NCI-H2196 (cell line): ENCODE data around the gene MMP24OS.

Experiments
- DNase-seq: peaks from one replicate; lab custom pipeline; 2025; ENCODE audit not compliant: unreplicated experiment; lab: John Stamatoyannopoulos, UW

The MMP24OS gene

DNA sequence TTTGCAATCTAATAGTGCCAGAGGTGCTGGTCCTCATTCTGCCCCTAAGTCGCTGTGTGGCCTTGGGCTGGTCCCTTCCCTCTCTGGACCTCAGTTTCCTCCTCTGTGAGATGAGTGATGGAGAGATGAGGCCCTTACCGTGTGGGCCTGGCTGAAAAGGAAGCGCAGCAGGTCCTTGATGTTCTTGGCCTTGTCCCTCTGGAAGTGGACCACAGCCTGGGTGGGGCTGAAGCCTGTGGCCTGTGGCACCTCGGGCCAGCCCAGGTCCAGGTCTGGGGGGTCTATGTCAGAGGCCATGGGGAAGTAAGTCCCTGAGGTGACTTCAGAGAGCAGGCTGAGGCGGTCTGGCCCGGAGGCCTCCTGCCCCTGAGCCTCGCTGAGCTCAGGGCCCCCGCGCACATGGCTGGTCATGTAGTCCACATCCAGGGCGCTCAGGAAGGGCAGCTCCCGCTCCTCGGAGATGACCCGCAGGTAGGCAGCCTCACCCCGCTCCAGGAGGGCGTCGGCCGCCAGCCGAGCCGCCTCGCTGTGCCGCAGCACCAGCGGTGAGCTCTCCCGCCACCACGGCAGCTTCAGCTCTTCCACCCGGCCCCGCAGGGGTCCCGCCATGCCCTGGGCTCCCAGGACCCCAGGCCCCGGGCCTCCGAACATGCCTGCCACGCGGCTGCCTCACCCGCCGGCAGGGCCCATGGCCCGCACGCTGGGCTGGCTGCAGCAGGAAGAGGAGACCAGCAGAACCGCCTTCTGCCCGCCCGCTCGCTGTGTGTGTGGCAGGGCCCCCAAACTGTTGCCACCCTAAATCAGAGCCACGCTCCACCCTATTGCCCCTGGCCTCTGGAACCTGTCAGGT is 14.0 kb upstream of the MMP24OS start, which contains the start of gene FAM83C:
Gene FAM83C (minus strand): TSS at position 772 of the 850 bp plus-strand sequence. CDS start 121 bp downstream, at position 651.
- DNase-seq: no peak

DNA sequence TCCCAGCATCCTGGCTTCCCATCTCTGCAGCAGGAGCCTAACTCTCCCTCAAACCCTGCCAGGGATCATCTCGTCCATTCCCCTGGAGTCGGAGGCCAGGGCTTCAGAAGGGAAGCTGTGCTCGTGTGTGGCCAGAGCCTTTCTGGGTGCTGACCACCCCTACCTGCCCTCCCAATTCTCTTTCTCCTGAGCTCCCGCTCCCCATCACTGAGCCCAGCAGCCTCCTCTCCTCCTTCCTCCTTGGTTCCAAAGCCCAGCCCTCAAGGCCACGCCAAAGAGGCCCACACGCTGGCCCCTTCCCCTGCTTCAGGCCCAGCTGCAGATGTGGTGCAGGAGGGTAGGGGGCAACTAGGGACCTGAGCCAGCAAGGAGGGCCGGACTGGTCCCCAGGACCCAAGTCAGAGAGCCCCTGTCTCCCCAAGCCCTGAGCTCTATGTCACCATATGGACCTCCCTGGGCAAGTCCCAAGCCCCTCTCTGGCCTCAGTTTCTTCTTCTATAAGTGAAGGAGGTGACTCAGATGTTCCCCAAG is 13.0 kb upstream of the MMP24OS start:
- DNase-seq: no peak

DNA sequence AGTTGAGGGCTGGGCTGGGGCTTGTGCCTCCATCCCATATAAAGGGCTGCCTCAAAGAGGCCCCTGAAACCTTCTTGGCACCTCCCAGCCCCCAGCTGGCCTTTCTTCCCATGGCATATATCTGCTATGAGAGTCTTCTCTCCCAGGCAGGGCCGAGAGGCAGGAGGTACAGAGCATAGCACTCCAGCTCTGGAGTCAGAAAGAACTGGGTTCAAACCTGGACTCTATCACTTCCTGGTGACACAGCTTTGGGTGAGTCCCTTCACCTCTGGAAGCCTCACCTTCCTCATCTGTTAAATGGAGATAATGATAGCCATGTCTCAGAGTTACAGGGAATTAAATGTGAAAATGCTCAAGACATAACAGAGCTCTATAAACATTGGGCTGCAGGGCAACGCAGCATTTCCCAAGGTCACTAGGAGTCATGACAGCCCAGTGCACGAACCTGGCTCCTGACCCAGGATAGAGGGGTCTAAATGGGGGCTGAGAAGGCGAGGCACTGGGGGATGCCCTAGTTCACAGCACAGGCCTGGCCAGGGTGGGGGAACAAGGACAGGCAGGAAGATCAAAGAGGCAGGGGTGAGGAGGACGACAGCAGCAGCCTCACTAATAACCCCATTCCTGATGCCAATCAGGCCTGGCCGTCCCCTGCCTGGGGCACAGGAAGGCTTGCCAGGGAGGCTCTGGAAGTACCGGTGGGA is 12.4 kb upstream of the MMP24OS start:
- DNase-seq: no peak

DNA sequence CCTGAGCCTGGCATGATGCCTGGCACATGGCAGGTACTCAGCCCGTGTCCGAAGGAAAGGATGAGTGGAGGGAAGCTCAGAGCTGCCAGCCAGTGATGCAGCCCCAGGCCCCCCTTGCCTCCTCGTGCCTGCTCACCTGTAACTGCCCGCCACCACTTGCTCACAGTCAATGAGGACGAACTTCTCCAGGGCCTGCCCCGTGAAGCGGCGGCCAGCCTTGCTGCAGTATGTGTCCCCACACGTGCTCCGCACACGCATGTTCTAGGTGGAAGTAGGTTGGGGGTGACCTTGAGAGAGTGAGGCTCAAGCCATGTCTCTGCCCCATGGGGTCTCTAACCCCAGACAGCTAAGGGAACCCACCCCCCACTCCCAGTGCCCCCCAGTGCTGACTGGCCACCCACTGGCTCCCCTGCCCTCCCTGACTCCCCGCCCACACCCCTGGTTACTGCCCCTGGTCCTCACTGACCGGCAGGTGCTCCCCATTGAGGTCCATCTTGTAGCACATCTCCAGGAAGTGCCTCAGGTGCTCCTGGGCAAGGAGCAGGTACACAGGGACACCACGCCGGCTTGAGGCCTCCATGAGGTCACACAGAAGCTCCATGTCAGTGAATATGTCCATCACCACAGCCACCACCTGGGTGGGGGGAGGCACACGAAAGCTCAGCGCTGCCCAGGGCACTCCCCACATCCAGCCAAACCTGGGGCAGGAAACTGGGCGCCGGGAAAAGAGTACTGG is 10.6 kb upstream of the MMP24OS start:
- DNase-seq: no peak

DNA sequence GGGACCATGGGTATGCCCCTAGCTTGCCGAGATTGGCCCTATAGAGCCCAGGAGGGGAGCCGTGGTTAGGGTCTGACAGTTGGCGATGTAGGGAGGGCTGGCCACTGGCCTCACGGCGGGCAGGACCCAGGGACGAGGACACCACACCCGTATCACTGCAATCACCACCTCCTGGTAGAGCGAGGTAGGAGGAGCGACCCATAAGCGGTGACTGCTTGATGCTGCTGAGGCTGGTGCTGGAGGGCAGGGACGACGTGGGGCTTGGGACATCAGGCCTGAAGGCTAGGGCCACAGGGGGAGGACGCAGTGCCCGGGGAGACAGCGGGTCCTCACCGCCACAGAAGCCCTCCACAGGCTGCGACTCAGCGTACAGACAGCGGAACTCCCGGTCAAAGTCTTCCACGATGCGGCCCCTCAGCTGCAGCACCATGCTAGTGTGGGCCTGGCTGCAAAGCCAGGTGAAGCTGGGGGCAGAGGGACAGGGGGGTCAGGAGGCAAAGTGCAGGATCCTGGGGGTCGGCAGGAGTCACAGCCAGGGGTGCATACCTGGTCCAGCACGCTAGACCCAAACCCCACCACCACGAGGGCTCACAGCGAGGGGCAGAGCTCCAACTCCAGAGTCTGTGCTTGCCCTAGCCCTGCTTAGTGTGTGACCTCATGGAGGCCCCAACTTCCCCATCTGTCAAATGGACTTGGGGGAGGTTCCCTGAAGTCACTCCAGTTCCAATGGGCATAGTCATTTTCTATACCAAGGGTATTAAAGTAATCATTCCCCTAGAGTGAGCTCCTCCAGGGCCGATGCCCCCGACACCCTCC is 9.8 kb upstream of the MMP24OS start:
- DNase-seq: no peak

DNA sequence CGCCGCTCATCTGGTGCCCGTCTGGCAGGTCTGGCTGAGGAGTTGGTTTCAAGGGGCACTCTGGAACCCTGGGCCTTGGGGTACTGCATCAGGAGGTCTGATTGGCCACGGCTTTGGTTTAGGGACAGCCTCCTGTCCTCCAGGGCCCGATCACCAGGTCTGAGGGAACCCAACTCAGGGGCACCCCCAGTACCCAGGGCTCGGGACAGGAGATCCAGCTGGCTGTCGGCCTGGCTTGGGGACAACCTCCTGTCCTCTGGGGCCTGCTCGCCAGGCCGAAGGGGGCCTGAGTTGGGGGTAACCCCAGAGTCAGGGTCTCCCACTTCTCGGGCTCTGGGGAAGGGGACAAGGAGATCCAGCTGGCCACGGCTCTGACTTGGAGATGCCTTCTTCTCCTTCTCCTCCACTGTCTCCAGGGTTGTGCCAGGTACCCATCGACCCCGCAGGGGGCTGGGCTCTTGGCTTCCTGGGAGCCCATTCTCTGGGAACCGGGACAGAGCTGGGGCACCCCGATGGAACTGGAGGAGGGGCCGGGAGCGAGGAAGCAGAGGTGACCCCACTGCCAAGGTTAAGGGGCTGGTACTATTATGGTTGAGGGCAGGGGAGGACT is 9.1 kb upstream of the MMP24OS start:
- DNase-seq: no peak

DNA sequence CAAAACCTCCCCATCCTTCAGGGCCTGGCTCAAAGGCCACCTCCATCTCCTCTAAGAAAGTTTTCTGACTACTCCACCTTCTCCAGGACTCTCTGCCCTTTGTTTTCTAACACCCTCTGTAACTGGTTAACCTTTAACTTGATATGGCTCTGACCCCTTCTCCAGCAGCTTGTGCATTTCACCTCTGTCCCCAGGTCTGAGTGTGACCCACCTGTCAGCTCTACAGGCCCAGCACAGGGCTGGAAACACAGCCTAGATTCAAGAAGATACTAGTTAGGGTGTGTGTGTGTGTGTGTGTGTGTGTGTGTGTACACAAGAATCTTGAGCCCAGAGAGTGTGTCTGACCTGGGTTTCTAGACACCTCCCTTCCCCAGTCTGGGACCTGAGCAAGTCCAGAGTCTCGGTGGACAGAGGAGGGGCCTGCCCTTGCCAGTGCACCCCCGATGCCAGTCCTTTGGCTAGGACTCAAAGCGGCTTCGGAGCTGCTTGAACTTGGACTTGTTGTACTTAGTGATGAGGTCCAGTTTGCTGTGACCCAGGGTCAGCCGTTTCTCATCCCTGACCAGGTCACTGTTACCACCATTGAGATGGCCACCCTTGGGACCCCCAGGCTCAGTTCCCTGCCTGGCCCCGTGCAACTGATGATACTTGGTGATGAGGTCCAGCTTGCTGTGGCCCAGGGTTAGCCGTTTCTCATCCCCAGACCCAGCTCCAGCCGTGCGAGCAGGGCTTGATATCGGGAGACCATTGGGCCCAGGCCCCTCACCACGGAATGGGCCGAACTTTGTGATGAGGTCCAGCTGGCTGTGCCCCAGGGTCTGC is 8.4 kb upstream of the MMP24OS start:
- DNase-seq: no peak

DNA sequence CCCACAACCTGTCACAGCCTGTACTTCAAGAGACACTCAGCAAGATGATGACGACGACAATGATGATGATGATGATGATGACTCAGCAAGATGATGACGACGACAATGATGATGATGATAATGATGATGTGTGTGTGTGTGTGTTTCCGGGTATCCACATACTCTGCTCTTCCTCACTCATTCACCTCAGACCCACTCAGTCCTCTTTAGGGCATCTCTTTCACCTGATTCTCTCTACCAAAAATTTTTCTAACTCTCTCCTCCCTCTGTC is 7.8 kb upstream of the MMP24OS start:
- DNase-seq: no peak

DNA sequence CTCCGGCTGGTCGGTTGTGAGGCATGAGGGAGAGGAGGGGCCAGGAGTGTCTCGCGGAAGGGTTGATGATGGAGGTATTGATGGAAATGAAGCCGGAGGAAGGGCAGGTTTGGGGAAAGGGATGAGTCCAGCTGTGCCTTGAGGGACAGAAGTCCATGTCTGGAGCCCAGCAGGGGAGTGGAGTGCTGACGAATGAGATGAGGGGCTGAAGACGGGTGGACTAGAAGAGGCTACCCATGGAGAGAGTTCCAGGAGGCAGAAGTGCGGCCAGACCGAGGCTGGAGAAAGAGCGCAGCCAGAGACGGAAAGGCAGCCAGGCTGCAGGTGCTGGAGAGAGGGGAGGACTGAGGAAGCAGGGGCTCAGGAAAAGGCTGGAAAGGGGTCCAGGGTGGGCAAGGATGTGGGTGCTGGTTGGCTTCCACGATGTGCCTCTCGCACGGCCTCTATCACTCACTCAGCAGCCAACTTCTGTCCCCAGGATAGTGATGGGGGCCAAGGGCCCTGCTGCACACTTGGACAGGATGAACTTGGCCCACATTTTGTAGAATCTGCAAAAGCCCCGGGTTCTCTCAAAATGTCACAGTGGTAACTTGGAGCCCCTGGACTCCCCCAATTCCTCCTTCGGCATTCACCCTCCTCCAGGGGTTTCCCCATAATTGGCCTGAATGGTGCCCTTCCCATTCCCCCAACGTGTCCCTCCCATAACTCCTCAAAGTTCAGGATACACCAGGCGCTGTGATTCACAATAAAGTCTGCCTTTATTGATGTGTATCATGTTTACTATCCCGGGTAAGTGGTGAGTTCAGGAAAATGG is 7.3 kb upstream of the MMP24OS start:
- DNase-seq: no peak

DNA sequence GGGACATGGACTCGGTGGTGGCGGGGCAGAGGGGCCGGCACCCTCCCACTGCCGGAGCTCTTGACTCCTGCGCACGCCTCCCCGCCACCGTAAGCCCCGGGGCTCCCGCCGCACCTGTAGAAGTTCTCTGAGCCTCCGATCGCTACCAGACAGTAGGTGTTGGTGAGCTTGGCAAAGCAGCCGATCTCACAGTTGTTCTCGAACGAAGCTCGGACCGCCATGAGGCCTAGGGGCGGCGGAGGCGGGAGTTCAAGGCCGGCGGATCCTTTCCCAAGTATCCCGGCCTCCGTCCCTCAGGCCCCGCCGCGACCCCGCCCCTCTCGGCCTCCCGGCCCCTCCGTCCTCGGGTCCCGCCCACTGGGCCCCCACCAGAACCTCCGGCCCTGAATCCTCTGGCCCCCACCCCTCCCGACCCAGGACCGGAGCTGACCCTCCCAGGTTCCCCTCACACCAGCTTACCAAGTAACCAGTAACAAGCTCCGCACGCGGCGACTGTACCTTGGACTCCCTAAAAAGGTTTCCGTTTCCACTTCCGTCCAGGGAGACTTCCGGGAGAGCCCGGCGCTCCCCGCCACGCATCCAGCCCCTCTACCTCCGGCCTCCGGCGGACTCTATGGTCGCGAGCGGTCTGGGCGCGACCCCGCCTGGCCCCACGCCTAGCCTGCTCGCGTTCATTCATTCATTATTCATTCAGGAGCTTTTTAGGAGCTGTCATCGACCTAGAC is 6.5 kb upstream of the MMP24OS start, which contains the start of gene EIF6:
Gene EIF6 (minus strand): TSS at position 506 of the 725 bp plus-strand sequence. CDS start 285 bp downstream, at position 221.
- peak; percentile 96 for DNase-seq

DNA sequence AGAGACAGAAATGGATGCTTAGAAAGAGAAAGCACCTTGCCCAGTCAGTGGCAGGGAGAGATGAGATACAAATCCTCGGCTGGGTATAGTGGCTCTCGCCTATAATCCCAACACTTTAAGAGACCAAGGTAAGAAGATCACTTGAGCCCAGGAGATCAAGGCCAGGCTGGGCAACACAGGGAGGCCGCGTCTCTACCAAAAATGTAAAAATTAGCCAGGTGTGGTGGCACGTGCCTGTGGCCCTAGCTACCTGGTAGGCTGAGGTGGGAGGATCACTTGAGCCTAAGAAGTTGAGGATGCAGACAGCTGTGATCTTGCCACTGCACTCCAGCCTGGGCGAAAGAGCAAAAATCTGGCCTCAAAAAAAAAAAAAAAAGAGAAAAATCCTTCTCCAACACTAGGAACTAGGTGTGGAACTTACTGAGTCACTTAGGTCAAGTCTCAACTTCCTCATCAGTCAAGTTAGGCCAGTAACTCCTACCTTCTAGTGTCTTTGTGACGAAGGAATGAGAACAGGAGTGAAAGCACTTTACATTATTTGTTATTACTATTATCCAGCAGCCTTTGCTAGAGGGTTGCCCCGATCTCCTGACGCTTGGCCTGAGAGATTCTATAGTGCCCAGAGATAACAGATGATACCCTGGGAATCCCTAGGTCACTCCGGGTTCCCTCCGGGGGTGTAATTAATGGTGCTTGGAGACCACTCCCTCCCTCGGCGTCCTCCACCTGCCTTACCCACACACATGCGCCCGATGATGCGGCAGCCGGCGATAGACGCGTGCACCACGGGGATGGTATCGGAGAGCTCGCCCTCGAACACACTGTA is 5.7 kb upstream of the MMP24OS start:
- no peak for DNase-seq

DNA sequence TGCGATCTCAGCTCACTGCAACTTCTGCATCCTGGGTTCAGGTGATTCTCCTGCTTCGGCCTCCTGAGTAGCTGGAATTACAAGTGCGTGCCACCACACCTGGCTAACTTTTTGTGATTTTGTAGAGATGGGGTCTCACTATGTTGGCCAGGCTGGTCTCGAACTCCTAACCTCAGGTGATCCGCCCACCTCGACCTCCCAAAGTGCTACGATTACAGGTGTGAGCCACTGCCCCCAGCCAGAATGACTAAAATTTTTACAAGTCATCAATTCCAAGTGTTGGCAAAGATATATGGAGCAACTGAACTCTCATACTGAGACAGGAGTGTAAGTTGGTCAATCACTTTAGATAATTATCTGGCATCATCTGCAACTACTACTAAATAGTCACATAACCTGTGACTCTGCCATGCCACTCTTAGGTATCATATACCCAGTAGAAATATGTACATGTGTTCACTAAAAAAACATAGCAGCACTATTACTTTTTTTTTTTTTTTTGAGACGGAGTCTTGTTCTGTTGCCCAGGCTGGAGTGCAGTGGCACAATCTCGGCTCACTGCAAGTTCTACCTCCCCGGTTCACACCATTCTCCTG is 3.7 kb upstream of the MMP24OS start:
- no peak for DNase-seq

DNA sequence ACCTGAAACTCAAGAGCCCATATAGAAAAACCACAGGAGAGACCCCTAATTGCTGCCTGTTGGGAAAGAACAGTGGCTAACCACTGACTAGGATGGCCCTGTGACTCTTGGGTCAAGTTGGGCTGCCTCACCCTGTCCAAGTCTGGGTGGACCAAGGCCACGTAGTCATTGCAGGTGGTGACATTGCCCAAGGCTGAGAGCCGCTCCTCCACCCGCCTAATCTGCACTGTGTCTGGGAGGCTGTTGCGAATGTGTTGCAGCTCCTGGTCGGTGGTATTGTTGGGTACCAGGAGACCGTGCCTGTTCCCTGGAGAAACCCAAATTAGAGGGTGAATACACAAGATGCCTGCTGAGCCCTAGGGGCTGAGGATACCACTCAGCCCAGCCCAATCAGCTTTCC is 2.6 kb upstream of the MMP24OS start:
- no peak for DNase-seq

DNA sequence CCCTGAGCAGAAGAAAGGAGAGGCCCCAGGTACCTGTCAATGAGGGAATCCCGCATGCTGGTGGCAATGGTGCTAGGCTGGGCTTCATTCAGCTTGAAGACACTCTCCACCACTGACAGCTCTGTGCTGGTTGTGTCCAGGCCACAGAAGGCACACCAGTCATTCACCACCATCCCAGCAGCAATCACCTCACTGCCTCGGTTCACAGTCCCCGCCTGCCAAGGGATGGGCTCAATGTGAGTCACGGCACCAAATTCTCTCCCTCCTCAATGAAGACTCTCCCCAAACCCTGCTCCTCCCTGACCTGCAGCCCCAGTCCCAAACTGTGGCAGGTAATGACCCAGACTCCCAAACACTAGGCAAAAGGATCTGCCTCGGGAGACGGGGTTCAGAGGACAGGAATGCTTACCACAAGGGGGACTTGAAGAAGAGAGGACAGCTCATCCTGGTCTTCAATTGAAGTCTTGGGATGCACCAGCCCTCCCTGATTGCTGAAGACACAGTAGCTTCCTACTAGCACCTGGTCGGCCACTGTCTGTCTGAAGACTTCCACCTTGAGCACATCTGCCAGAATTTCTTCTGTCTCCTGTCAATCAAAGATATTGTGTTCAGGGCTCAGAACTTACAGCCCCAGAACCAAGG is 1.7 kb upstream of the MMP24OS start:
- no peak for DNase-seq

DNA sequence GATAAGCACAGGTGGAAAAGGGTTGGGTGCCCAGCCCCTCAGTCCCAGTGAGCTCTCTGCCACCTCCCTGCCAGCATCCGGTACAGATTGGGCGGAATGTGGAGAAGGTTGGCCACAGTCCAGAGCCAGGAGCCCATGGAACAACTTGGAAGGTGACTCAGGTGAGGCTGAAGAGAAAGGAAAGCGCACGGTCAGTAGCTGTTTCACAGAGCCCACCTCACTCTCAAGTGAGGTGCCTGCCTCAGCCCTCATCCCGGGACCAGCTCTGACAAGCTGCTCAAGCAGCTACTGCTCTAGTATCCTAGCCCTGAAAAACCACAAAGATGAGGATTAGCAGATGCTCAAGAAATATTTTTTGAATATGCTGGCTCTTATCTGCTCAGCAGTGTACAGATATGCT is 1.1 kb upstream of the MMP24OS start:
- no peak for DNase-seq

DNA sequence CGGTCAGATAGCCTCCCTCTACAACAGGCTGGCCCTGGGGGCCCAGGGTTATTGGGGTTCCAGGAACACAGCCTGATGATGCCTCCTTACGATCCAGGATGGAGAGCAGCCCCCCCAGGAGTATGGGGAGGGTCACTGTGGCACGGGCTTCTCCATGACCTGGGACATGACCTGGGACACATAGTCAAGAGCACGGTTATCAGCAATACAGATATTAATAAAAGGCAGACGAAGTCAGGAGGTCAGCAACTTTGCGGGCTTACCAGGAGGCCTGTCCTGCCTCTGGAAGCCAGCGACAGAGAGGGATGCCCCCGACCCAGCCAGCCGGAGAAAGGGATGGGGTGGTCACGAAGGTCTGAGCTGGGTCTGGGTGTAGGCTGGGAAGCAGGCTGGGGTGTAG is 795 bp downstream of the MMP24OS start:
- DNase-seq: no peak
